Skeletal muscle tissue (tissue), 4 donors: Measurements from ENCODE around the gene CPA5. TPM values are rescaled to one million over a fixed set of nuclear protein-coding genes. Genes with fewer than 3 reads are reported as not detected.

Experiments used
- H3K27ac ChIP-seq: one replicate; pipeline ENCODE4 v1.7.0; 2013; ENCODE audit warnings: mild to moderate bottlenecking, low read depth, low read length, inconsistent platforms
- H3K27me3 ChIP-seq, 3 donors: one replicate each; pipeline ENCODE4 v1.7.0; 2013; ENCODE audit warnings: low read length in 3 of 3; ENCODE audit not compliant: control insufficient read depth in 3 of 3, insufficient read depth in 3 of 3
- H3K36me3 ChIP-seq, 3 donors: one replicate each; pipeline ENCODE4 v1.7.0; 2013; ENCODE audit warnings: low read length in 3 of 3; ENCODE audit not compliant: control insufficient read depth in 3 of 3, insufficient read depth in 3 of 3
- H3K4me1 ChIP-seq, 3 donors: one replicate each; pipeline ENCODE4 v1.7.0; 2013; ENCODE audit warnings: low read length in 3 of 3, mild to moderate bottlenecking in 3 of 3; ENCODE audit not compliant: control insufficient read depth in 3 of 3, insufficient read depth in 3 of 3
- H3K4me3 ChIP-seq, 3 donors: one replicate each; pipeline ENCODE4 v1.7.0; 2013; ENCODE audit warnings: low read length in 3 of 3
- H3K9ac ChIP-seq, 3 donors: one replicate each; pipeline ENCODE4 v1.7.0; 2013; ENCODE audit warnings: low read length in 3 of 3, mild to moderate bottlenecking in 3 of 3, moderate library complexity in 2 of 3, low read depth in 1 of 3
- H3K9me3 ChIP-seq, 3 donors: one replicate each; pipeline ENCODE4 v1.7.0; 2013; ENCODE audit warnings: low read length in 3 of 3; ENCODE audit not compliant: control insufficient read depth in 3 of 3
- total RNA-seq: library from RNA; depleted of rRNA; stranded (reverse); fragments of >200 nt; gene quantifications from one replicate; pipeline ENCODE4 v1.2.3, GENCODE V29; 2014
- donor health status: Osteomylitis.

CPA5 gene
- total RNA-seq, 1 donor from 2014 or later = not detected

- Histone ChIP-seq H3K9me3 (no peaks in the 10 kb centered on the region), H3K36me3 (no peaks in the 10 kb centered on the region), H3K4me1 (peaks cover 8 to 17% (median 9%) of the 10 kb centered on the region in 3 donors), H3K4me3 (no peak overlapping the region), H3K27ac (no peak overlapping the region), H3K9ac (no peak overlapping the region), H3K27me3 (no peaks in the 10 kb centered on the region)
These were observed 39.8 kb downstream of the CPA5 start for GRCh38 chr7:130384371-130384801.

- Histone ChIP-seq H3K27ac (no peak overlapping the region), H3K9me3 (no peaks in the 10 kb centered on the region), H3K36me3 (no peaks in the 10 kb centered on the region), H3K9ac (no peak overlapping the region), H3K27me3 (no peaks in the 10 kb centered on the region), H3K4me3 (peak overlapping the region in 1 of 3 donors; percentile 13), H3K4me1 (peaks cover 8 to 16% (median 9%) of the 10 kb centered on the region in 3 donors)
These were observed 40.4 kb downstream of the CPA5 start for GRCh38 chr7:130384841-130385599.

GRCh38 chr7:130385600-130386066 is 41.0 kb downstream of the CPA5 start:
- Histone ChIP-seq H3K27me3 (no peaks in the 10 kb centered on the region), H3K4me3 (peak overlapping the region in 1 of 3 donors; percentile 13), H3K27ac (no peak overlapping the region), H3K9ac (no peak overlapping the region), H3K9me3 (no peaks in the 10 kb centered on the region), H3K4me1 (peaks cover 3 to 10% (median 4%) of the 10 kb centered on the region in 3 donors), H3K36me3 (no peaks in the 10 kb centered on the region)

- H3K9ac ChIP-seq = no peak overlapping the region
- no peaks in the 10 kb centered on the region for H3K9me3 ChIP-seq
- H3K27me3 ChIP-seq = no peaks in the 10 kb centered on the region
- no peaks in the 10 kb centered on the region for H3K36me3 ChIP-seq
- no peak overlapping the region for H3K4me3 ChIP-seq
- peaks cover 0 to 10% (median 0%) of the 10 kb centered on the region in 3 donors for H3K4me1 ChIP-seq
- no peak overlapping the region for H3K27ac ChIP-seq
These were observed 42.3 kb downstream of the CPA5 start for GRCh38 chr7:130386876-130387275.

GRCh38 chr7:130387306-130387627 is 42.7 kb downstream of the CPA5 start:
- no peaks in the 10 kb centered on the region for H3K27me3 ChIP-seq
- H3K4me3 ChIP-seq = no peak overlapping the region
- H3K27ac ChIP-seq = no peak overlapping the region
- no peaks in the 10 kb centered on the region for H3K9me3 ChIP-seq
- peaks cover 0 to 10% (median 0%) of the 10 kb centered on the region in 3 donors for H3K4me1 ChIP-seq
- H3K9ac ChIP-seq = no peak overlapping the region
- no peaks in the 10 kb centered on the region for H3K36me3 ChIP-seq

- Histone ChIP-seq H3K27me3 (no peaks in the 10 kb centered on the region), H3K27ac (no peak overlapping the region), H3K36me3 (no peaks in the 10 kb centered on the region), H3K9me3 (no peaks in the 10 kb centered on the region), H3K4me3 (no peak overlapping the region), H3K4me1 (peaks cover 0 to 10% (median 0%) of the 10 kb centered on the region in 3 donors), H3K9ac (no peak overlapping the region)
These were observed 43.2 kb downstream of the CPA5 start for GRCh38 chr7:130387628-130388403.

GRCh38 chr7:130388671-130389070 is 44.1 kb downstream of the CPA5 start:
- H3K9me3 ChIP-seq = no peaks in the 10 kb centered on the region
- H3K27me3 ChIP-seq = no peaks in the 10 kb centered on the region
- H3K36me3 ChIP-seq = no peaks in the 10 kb centered on the region
- peaks cover 0 to 10% (median 3%) of the 10 kb centered on the region in 3 donors for H3K4me1 ChIP-seq
- no peak overlapping the region for H3K4me3 ChIP-seq
- no peak overlapping the region for H3K27ac ChIP-seq
- H3K9ac ChIP-seq = no peak overlapping the region

- Histone ChIP-seq H3K27me3 (no peaks in the 10 kb centered on the region), H3K9me3 (no peaks in the 10 kb centered on the region), H3K4me3 (no peak overlapping the region), H3K4me1 (peaks cover 0 to 7% (median 4%) of the 10 kb centered on the region in 3 donors), H3K27ac (no peak overlapping the region), H3K9ac (no peak overlapping the region), H3K36me3 (no peaks in the 10 kb centered on the region)
These were observed 45.9 kb downstream of the CPA5 start for GRCh38 chr7:130390486-130390885.

GRCh38 chr7:130393101-130393561 is 48.5 kb downstream of the CPA5 start:
- no peaks in the 10 kb centered on the region for H3K36me3 ChIP-seq
- no peak overlapping the region for H3K27ac ChIP-seq
- H3K4me3 ChIP-seq = no peak overlapping the region
- H3K4me1 ChIP-seq = peaks cover 0 to 7% (median 0%) of the 10 kb centered on the region in 3 donors
- H3K27me3 ChIP-seq = no peaks in the 10 kb centered on the region
- no peak overlapping the region for H3K9ac ChIP-seq
- no peaks in the 10 kb centered on the region for H3K9me3 ChIP-seq
